ENCODE data around the gene NAA80. TPM values are rescaled to one million over a fixed set of nuclear protein-coding genes. Genes with fewer than 3 reads are reported as not detected.

NAA80 gene
- total and polyA plus RNA-seq, 2 of the 13 experiments (the other 11 are each of a cell fraction or from before 2014, with no cell fraction given) = 3.4 to 8.7 TPM

GRCh38 chr3:50275996-50276761, 23.0 kb downstream of the NAA80 start (continued):
- TF ChIP-seq ZNF160 (CRISPR knock-in tag; IDR thresholded peaks at IDR 0.05) = no peak

- no peak overlapping the region for H3K4me2 ChIP-seq (ENCODE audit: low read depth, low read length)
- H3K36me3 ChIP-seq (replicated peaks in 1 of 2; ENCODE audit: control insufficient read depth in 1 of 2, insufficient read depth in 2 of 2, low read length in 2 of 2) = peaks cover 14 to 30% of the 10 kb centered on the region in 2 experiments
- no peak overlapping the region for H3K9ac ChIP-seq (ENCODE audit: insufficient read depth, low read depth, low read length)
- POLR2A ChIA-PET = interaction anchor here (0.8 to 1.7 kb wide), 3 partner anchors 10 to 15 kb away, joined by 3 to 7 read pairs (median 4); no protein-coding TSS in a partner anchor
- CTCF ChIA-PET (ENCODE audit: low intra/inter-chr PET ratio, low total read pairs) = interaction anchor here (1.9 to 6.4 kb wide), 3 partner anchors 16 to 49 kb away, joined by 10 to 81 read pairs (median 63); no protein-coding TSS in a partner anchor
- peaks cover 59% of the 10 kb centered on the region for H3K4me1 ChIP-seq (ENCODE audit: insufficient read depth, low read length)
- FAIRE-seq = no peak
- 98% methylated on average over 52 of the region's 65 CpGs for WGBS (ENCODE audit: low lambda C conversion rate)
- in situ Hi-C loops (cut with HindIII; ENCODE audit: extremely low pct_ligation_motif_present, low pct_unique_long_range_greater_than_20kb) (loop anchor here (10.0 kb wide), 1 partner anchor 81 kb away; the partner anchor contains the start of gene GNAT1), intact Hi-C loops (cut with micrococcal nuclease; ENCODE audit: unreplicated experiment) (no loop called here)
- no peak overlapping the region for H2AFZ ChIP-seq (ENCODE audit: low read length)
- no peak overlapping the region for H3K27ac ChIP-seq (ENCODE audit: extremely low read length, insufficient read depth, low read length)
- no peak overlapping the region for H3K4me3 ChIP-seq (replicated peaks in 1 of 3; ENCODE audit: insufficient read depth in 1 of 3, low read depth in 2 of 3, low read length in 3 of 3)
- no peak for TF ChIP-seq ZNF280D (CRISPR knock-in tag; IDR thresholded peaks at IDR 0.05)
- no peak for TF ChIP-seq ZNF350 (CRISPR knock-in tag; IDR thresholded peaks at IDR 0.05; ENCODE audit: borderline replicate concordance, low read depth)
- TF ChIP-seq FOSL2 (CRISPR knock-in tag; IDR thresholded peaks at IDR 0.05) = no peak
- TF ChIP-seq EP300 (IDR thresholded peaks at IDR 0.05; ENCODE audit: low read depth in 2 of 2, low read length in 2 of 2) = no peak
- TF ChIP-seq EP300 (CRISPR knock-in tag; IDR thresholded peaks at IDR 0.05; ENCODE audit: borderline replicate concordance) = no peak
- TF ChIP-seq AGO2 (optimal IDR thresholded peaks at IDR 0.05; ENCODE audit: low read depth, low read length) = peak; percentile 69
- TF ChIP-seq RBFOX2 (IDR thresholded peaks at IDR 0.05; ENCODE audit: low read depth, low read length) = peak; percentile 75
- no TSS peak for BruUV-seq (replicated peaks)
- no peaks in the 10 kb centered on the region for H3K9me3 ChIP-seq (ENCODE audit: low read length)
- no peak for DNase-seq (ENCODE audit: low spot score)
- peaks cover 20% of the 10 kb centered on the region for H3K79me2 ChIP-seq (ENCODE audit: insufficient read depth, low read length)
- no peak for ATAC-seq
- H4K20me1 ChIP-seq (ENCODE audit: insufficient read depth, low read length) = no peaks in the 10 kb centered on the region; the same call in 1 of the 2 replicates
- no peaks in the 10 kb centered on the region; a peak in 1 of 5 replicates for H3K27me3 ChIP-seq (ENCODE audit: control insufficient read depth in 1 of 2, insufficient read depth in 2 of 2, low read length in 2 of 2)
These were observed 23.8 kb downstream of the NAA80 start for GRCh38 chr3:50275141-50275995.
